Measurements from ENCODE around the gene CD300C.
A peak's percentile ranks its signal among the peaks of the same experiment; 100 is the strongest.
"Not testable (repeated sequence)": the region's sequence is repeated elsewhere in the genome, so short reads cannot be mapped to it uniquely, and the experiment has no call there.

CD300C gene

DNA sequence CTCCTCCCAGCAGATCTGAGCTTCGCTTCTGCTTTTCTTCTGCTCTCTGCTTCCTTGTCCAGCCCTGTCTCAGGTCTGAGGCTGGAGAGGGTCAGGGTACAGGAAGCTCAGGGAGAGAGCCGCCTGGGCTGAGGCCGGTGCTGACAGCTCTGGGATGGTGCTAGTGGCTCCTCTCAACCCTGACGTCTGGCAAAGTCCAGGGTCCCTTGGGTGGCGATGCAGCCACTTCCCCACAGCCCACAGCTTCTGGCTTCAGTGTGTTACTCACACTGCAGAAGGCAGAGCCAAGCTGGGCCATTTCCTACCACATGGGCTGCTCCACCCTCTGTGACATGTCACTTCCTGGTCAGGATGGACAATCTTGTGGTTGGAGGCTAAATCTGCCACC, at the start of gene CD300C:
Gene CD300C, minus strand, starts transcription at position 273 of the 388 bp plus-strand sequence. CDS start 333 bp downstream, outside the sequence.
- peak; percentile 74 for DNase-seq

DNA sequence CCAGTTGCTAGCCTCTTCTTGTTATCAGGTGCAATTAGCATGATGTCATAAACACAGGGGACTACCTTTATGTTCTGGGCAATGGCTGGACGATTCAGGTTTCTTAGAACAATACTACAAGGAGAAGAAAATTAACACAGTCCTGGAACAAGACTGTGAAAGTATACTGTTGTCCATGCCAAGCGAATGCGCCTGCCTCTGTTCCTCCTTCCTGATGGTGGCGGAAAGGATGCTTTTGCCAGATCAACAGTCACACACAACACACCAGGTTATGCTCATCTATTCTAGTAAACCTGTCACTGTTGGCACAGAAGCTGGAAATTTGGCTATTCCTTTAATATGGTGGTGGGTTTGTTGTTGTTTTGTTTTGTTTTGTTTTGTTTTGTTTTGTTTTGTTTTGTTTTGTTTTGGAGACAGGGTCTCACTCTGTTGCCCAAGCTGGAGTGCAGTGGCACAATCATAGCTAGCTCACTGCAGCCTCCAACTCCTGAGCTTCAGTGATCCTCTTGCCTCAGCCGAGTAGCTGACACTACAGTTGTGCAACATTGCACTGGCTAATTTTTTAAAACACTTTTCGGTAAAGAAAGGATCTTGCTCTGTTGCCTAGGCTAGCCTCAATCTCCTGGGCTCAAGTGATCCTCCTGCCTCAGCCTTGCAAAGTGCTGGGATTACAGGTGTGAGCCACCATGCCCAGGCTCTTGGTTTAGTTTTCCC, 49.3 kb upstream of the CD300C start:
- DNase-seq = no peak

DNA sequence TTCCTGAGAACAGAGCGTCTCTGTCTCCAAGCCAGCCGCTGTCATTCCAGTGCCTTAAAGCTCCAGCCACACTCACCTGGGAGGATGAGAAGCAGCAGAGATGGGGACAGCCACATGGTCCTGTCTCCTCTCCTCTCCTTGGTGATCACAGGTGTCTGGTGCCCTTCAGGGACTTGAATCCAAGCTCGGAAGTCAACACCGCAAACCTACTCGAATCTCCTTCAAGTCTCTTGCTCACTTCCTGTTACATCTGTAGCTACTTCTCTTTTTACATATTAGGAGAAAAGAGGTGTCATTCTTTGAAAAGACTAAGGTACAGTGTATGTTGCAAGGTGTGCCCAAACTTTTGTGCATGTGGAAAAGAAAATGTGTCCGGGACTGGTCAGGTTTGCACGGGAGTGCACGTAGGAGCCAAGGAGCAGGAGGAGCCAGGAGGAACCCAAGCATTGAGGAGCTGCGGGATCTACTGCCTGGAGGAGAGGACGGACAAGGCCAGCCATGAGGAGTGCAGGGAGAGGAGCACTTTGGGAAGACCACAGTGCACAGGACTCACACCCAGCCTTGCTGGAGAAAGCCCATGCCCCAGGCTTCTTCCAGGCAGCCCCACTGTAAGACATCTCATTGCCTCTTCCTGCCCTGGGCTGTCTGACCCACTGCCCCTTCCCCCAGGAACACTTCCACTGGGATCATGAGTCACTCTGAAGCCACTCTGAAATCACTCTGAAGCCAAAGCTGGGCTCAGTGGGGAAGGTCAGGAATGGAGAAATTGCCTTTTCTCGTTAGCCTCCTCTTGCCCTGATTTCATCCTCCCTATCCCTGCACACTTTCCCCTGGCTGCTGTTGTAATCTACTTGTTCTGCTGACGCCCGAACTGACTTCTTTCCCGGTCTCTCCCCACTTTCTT, 46.4 kb upstream of the CD300C start, which contains the start of gene CD300LD:
Gene CD300LD, minus strand, starts transcription at position 197 of the 904 bp plus-strand sequence. Its CDS starts 81 bp downstream, at position 116.
- peak; percentile 44 for DNase-seq

DNA sequence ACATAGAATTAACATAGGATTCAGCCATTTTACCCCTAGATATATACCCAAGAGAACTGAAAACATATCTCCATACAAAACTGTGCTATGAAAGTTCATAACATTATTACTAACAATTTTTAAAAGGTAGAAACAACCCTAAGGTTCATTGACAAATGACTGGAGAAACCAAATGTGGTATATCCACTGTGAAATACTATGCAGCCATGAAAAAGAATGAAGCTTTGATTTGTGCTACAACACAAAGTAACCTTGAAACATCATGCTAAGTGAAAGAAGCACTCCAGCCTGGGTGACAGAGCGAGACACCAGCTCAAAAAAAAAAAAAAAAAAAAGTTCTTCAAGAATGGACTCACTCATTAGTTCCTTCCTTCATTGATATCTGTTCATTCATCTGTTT, 45.6 kb upstream of the CD300C start:
- no peak for DNase-seq

DNA sequence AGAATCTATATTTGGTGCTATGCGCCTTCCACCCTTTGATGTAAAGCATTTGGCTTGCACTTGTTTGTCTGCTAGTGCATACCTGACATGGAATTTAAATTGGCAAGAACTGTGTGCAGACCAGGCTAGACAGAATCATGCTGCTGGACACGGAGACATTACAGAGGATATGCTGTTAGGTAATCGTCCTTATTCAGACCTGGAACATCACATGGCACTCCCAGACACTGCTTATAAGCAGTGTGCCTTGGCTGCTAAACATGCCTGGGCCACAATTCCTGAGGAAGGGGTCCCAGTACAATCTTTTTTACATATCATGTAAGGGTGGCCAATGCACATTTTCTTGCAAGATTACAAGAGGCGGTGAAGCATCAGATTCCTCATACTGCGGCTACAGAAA, 39.8 kb upstream of the CD300C start:
- no peak for DNase-seq

DNA sequence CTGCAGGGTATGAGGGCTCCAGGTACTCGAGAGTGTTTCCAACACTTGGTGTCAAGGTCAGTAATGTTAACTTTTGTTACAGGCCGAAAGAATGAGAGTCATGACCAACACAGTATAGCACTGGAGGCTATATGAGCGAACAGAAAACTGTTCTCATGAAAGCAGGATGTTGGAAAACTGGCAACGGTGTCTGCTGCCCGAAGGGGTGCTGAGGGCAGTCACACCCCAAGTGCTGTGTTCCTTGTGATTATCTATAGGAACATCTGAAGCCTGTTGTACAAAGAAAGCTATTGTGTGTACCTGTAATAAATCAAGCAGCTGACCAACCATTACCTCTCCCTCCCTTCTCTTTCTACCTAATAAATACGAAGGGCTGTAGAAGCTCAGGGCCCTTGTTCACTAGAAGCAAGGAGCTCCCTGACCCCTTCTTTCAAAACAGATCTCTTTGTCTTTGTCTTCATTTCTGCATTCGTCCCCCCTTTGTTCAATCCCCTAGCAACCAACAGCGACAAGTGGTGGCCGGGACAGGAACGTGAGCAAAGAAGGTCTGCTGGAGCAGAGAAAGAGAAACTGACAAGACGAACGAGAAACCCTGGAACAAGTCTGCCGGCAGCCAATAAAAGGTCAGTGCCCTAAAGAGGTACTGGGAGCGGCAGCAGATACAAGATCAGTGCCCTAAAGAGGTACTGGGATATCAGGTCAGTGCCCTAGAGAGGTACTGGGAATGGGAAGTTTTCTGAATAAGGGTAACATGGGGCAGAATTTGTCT, 38.6 kb upstream of the CD300C start:
- DNase-seq = no peak

DNA sequence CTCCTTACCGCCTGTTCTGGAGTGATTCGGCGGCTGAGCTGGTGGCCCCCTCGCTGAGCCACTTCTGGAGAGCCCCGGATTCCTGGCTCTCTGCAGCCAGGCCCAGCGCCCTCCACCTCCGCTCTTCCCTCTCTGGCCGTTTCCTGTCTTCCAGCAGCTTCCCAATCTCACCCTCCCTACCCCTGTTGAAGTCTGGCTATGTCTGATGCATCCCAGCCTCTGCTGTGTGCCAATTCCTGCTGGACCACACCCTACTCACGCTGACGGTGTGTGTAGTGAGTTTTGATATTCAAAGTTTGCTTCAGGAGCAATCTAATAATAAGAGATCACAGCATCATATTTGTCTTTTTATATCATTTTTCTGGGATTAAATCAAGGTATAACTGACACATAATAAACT, 36.7 kb upstream of the CD300C start:
- no peak for DNase-seq

DNA sequence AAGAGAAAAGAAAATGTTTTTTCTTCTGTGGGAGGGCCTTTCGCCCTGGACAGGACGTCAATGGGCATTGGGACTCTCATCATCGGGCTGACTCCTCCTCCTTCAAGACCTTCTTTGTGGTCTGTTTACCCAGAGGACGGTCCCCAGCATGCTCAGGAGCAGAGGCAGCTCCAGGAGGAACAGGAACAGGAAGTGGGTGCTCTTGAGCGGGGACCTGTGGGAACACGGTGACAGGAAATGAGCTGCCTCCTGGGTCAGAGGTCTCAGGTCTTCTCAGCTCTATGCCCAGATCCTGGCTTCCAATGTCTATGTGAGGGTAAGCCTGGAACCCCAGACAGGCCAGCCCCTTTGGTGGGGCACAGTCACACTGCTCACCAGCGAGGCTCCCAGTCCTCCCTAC, 34.0 kb upstream of the CD300C start:
- no peak for DNase-seq

DNA sequence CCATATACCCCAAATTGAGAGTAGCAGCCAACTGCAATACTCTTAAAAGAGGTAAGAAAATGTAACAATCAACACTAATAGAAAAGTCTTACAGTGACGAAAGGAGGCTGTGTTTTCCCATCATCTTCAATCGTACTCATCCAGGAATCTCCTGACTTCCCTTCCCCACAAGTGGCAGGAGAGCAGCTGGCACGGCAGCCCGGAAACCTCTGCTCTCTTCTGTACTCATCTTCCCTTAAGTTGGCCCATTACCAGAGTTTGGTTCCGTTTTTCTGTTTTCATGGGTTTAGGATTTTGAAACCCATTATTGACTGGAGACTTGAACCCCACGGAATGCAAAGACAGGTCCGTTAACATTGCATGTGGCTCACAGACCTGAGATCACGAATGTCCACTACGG, 33.1 kb upstream of the CD300C start:
- DNase-seq = no peak

DNA sequence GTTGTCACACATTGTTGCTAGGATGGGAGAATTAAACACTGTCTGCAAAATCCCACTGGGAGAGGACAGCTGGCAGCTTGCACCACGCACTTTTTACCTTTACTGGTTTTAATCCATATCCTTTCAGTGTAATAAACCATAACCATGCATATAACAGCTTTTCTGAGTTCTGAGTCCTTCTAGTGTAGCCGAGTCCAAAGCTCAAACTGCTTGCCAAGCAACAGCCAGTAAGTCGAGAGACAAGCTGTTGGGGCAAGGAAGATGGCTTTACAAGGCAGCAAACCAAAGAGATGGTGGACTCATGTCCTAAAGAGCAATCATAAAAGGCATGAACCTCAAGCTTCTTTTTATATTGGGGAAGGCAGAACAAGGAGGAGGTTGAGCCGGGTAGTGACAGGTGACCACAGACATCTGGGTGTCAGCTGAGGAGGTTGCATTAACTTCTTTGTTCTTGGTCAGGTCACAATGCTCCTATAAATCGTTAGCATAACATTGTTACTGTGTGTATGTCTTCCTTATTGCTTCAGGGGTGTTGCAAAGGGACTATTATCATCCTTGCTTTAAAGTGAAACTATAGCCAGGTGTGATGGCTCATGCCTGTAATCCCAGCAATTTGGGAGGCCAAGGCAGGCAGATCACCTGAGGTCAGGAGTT, 28.7 kb upstream of the CD300C start:
- DNase-seq = no peak

DNA sequence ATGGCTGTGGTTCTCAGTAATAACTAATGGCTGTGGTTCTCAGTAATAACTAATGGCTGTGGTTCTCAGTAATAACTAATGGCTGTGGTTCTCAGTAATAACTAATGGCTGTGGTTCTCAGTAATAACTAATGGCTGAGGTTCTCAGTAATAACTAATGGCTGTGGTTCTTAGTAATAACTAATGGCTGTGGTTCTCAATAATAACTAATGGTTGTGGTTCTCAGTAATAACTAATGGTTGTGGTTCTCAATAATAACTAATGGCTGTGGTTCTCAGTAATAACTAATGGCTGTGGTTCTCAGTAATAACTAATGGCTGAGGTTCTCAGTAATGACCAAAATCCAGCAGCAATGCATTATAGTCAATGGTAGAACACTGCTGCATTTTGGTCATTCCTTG, 27.7 kb upstream of the CD300C start:
- DNase-seq = not testable (repeated sequence)

DNA sequence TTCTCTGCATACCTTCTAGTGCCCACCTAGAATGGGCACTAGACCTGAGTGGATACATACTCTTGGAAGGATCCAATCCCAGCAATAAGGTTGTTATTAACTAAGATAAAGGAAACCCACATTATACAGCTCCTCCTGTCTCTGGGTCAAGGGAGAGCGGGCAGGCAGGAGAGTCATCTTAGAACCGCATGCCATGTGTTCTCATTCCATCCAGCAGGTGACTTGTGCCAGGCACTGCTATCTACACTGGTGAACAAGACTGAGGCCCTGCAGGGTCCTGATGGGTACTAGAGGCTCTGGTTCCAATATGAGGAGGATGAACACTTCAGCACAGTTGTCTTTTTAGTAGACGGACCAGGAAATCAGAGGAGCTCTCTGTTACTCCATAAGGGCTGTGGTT, 27.3 kb upstream of the CD300C start:
- DNase-seq = no peak

DNA sequence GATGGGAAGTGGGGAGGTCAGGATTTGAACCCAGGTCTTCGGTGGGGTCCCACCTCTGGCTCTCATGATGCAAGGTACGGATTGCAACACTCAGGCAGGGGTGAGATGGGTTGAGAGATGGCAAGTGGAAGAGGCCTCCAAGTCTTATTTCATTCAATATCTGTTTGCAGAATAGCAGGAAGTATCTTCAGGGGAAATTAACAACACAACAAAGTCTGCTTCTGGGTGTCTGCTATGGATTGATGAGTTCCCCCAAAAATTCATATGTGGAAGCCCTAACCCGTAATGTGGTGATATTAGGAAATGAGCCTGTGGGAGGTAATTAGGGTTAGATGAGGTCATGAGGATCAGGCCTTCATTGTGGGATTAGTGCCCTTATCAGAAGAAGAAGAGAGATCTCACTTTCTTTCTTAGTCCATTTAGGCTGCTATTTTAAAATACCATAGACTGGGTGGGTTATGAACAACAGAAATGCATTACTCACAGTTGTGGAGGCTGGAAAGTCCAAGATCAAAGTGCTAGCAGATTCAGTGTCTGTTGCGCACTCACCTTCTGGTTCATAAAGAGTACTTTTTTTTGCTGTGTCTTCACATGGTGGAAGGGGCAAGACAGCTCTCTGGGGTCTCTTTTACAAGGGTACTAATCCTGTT, 25.8 kb upstream of the CD300C start:
- no peak for DNase-seq

DNA sequence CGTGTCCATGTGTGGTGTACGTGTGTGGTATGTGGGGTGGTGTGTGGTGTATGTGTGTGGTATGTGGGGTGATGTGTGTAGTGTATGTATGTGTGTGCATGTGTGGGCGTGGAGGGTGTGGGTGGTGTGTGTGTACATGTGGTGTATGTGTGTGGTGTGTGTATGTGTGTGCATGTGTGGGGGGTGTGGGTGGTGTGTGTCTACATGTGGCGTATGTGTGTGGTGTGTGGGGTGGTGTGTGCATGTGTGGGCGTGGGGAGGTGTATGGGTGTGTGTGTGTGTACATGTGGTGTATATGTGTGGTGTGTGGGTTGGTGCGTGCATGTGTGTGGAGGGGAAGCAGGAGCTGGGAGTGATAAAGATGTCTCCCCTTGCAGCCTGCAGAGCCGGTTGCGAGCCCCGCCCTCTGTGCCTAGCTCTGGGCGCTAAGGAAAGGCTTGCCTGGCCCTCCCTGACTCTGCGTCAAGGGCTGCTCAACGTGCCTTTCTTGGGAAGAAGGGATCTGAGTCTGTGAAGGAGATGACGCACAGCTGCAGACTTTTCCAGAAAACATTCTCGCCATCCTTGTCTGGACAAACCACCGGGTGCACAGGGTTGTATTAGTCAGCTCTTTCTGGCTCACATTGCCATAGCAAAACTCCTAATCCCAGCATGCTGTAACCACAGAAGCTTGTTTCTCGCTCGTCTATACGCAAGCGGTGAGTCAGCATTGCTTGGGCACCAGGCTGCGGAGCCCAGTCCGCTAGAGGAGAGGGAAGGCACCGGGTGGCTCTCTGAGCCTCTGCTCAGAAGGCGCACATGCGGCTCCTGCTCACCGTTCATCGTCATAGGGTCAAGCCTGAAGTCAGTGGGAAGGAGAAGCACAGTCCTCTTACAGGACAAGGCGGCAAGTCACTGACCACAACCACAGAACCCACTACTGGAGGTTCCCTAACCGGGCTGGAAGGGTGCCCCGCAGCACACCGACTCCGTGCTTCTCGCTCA, 23.4 kb upstream of the CD300C start:
- peak; percentile 91 for DNase-seq

DNA sequence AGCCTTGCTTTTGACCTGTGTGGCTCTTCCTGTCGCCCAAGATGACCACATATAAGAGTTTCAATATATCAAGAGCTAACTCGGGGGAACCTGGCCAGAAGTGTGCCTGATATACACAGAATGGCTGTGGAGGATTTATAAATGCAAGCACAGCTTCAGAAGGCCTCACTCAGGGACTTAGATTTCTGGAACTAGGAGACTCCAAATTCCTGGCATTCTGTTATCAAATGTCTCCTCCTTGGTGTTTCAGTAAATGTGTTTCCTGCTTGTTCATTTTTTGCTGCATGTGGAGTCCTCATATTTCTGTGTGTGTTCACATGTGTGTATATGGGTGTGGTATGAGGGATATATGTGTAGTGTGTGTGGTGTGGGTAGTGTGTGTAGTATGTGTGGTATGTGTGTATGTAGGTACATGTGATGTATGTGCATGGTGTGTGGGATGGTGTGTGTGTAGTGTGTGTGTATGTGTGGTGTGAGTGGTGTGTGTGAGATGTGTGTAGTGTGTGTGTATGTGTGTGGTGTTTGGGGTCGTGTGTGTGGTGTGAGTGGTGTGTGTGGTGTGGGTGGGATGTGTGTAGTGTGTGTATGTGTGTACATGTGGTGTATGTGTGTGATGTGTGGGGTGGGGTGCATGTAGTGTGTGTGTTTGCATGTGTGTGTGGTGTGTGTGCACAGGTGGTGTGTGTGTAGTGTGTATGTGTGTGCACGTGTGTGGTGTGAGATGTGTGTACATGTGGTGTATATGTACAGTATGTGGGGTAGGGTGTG, 22.4 kb upstream of the CD300C start:
- DNase-seq = no peak

DNA sequence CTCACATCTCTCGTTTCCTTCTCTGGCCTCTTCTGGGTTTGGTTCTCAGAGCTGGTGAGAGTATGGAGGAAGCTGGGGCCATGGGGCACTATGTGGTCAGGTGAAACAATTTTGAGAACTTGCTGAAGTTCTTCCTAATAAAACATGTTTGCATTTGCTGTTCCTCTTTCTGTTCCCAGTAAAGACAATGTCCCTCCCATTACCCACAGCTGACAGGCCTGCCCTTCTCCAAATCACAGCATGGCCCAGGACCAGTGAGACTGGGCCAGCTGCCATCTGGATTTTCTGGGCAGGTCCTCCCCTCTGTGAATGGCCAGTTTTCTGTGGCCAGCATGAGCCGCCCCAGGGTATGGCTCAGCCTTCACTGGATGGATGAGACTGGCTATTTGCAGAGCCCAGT, 21.5 kb upstream of the CD300C start, which contains the start of gene CD300H:
Gene CD300H, minus strand, starts transcription at position 113 of the 400 bp plus-strand sequence.
- no peak for DNase-seq

DNA sequence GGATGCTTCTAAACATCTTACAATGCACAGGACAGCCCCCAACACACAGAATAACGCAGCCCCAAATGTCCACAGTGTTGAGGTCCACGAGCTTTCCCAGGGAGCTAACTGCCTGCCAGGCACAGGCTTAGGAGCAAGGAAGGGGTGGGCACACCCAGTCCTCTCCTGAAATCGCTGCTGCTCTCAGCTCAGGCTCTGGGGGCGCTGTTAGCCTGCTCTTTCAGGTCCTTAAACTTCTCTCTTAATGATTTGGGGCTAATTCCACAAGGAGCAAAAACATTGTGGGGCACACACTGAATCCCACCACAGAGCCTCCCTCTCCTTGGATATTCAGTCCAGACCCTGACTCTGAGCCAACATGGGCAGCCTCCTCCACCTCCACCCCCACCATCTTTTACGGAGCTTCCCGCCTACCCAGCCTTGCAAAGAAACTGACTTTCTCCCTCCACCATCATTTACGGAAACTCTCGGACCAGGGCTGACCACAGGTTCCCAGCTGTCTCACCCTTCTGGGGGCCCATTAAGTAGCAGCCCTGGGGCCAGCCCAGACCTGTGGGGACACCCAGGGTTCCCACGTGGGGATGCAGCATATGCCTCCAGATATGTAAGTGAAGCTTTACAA, 20.3 kb upstream of the CD300C start:
- peak; percentile 76 for DNase-seq

DNA sequence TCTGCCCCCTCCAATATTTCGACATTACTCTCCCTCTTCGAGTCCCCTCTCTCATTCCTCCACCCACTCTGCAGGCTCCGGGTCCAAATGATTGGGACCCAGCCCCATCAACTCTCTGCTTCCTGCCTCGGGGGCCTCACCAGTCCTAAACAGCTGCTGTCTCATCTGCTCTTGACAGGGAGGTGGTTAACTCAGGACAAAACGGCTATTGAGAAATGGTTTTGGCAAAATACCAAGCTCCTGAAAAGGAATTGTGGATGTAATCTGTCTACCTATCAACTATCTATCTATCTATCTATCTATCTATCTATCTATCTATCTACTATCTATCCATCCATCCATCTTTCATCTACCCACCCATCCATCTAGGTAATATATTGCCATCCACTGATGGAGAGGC, 19.2 kb upstream of the CD300C start:
- DNase-seq = no peak

DNA sequence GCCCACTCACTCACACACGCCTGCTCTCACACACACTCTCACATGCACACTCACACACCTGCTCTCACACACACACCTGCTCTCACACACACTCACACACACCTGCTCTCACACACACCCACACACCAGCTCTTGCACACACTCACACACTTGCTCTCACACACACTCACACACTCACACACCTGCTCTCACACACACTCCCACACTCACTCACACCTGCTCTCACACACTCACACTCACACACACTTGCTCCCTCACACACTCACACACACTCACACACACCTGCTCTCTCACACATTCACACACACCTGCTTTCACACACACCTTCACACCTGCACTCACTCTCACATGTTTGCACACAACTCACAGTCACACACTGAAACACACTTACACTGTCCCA, 17.4 kb upstream of the CD300C start:
- DNase-seq = no peak

DNA sequence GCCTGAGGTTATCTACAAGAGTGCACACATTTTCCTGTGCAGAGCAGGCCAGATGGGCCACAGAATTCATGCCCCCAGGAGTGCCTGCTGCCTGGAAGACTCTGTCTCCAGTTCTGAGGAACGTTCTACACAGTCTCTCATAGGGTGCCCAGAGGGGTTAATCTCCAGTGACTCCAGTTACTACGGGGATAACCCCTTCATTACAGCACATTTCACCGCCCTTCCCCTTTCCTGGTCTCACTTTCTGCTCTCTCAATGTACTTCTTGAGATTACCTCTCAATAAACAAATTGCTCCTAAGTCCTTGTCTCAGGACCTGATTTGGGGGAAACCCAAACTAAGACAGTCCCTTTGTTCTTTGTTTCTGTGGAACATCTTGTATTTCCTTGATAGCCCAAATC, 15.7 kb upstream of the CD300C start:
- no peak for DNase-seq
